Epithelial cell of proximal tubule (primary cell): Measurements from ENCODE around the gene STX16. TPM values are rescaled to one million over a fixed set of nuclear protein-coding genes. Genes with fewer than 3 reads are reported as not detected.

Experiments used
- DNase-seq: peaks from one replicate; pipeline ENCODE4 v3.0.0-alpha.2; 2011; ENCODE audit warnings: low read depth
- H3K4me3 ChIP-seq: 2 replicates; pipeline ENCODE4 v1.5.1; 2011; ENCODE audit warnings: low read depth, mild to moderate bottlenecking, low read length
- CTCF ChIP-seq: conservative IDR thresholded peaks from 2 replicates; pipeline ENCODE4 v1.5.1; 2012; ENCODE audit warnings: low read depth, mild to moderate bottlenecking, low read length
- total RNA-seq: library from RNA; depleted of rRNA; stranded (reverse); fragments of >200 nt; gene quantifications from 2 replicates; pipeline ENCODE4 v1.2.3, GENCODE V29; 2015

The STX16 gene
- total RNA-seq, 1 donor from 2014 or later = 14.4 TPM

- H3K4me3 ChIP-seq = no peak overlapping the region
- no peak for TF ChIP-seq CTCF
- DNase-seq = no peak
Measured at GRCh38 chr20:58670102-58670501, 19.0 kb downstream of the STX16 start.

- no peak for DNase-seq
- H3K4me3 ChIP-seq = no peak overlapping the region
- TF ChIP-seq CTCF = no peak
Measured at GRCh38 chr20:58670659-58671058, 19.6 kb downstream of the STX16 start.

GRCh38 chr20:58673119-58673518, 22.0 kb downstream of the STX16 start:
- H3K4me3 ChIP-seq = no peak overlapping the region
- DNase-seq = no peak
- TF ChIP-seq CTCF = no peak

GRCh38 chr20:58675146-58675584, 24.1 kb downstream of the STX16 start:
- no peak for TF ChIP-seq CTCF
- no peak for DNase-seq
- no peak overlapping the region for H3K4me3 ChIP-seq

- no peak overlapping the region for H3K4me3 ChIP-seq
- no peak for TF ChIP-seq CTCF
Measured at GRCh38 chr20:58675641-58676040, 24.6 kb downstream of the STX16 start.

GRCh38 chr20:58676161-58676560, 25.1 kb downstream of the STX16 start:
- no peak for DNase-seq
- no peak overlapping the region for H3K4me3 ChIP-seq
- no peak for TF ChIP-seq CTCF

More at GRCh38 chr20:58675641-58676040, 24.6 kb downstream of the STX16 start:
- no peak for DNase-seq

GRCh38 chr20:58677079-58677604, 26.1 kb downstream of the STX16 start:
- no peak for TF ChIP-seq CTCF

More at GRCh38 chr20:58677079-58677604, 26.1 kb downstream of the STX16 start:
- no peak for DNase-seq
- H3K4me3 ChIP-seq = no peak overlapping the region
